Astrocyte of the spinal cord (primary cell): Measurements from ENCODE around the gene SLC1A3.

Experiments used
- DNase-seq: peaks from one replicate; pipeline ENCODE4 v3.0.0; 2011; ENCODE audit warnings: low read depth, low spot score
- H3K4me3 ChIP-seq: 2 replicates; pipeline ENCODE4 v1.5.1; 2011; ENCODE audit warnings: low read depth, mild to moderate bottlenecking, low read length, moderate library complexity
- CTCF ChIP-seq: IDR thresholded peaks from 2 replicates; pipeline ENCODE4 v1.5.1; 2012; ENCODE audit warnings: low read depth, mild to moderate bottlenecking, low read length, inconsistent platforms
- in situ Hi-C: cut with HindIII; loops from 2 replicates; pipeline ENCODE4 v1.10.0; 2017; ENCODE audit warnings: low sequenced_read_pairs

Gene SLC1A3

GRCh38 chr5:36704131-36704530, 97.7 kb downstream of the SLC1A3 start:
- TF ChIP-seq CTCF: no peak
- no peak overlapping the region for H3K4me3 ChIP-seq
- DNase-seq: no peak
- in situ Hi-C loops: no loop called here

- TF ChIP-seq CTCF: no peak
- in situ Hi-C loops: no loop called here
- no peak overlapping the region for H3K4me3 ChIP-seq
- no peak for DNase-seq
These were observed 98.6 kb downstream of the SLC1A3 start for GRCh38 chr5:36705055-36705454.

- no peak for DNase-seq
- TF ChIP-seq CTCF: no peak
- H3K4me3 ChIP-seq: no peak overlapping the region
- in situ Hi-C loops: no loop called here
These were observed 100.3 kb downstream of the SLC1A3 start for GRCh38 chr5:36706662-36707061.

GRCh38 chr5:36708996-36709395, 102.6 kb downstream of the SLC1A3 start:
- in situ Hi-C loops: no loop called here
- H3K4me3 ChIP-seq: no peak overlapping the region
- DNase-seq: no peak
- no peak for TF ChIP-seq CTCF

- DNase-seq: no peak
- no peak for TF ChIP-seq CTCF
- in situ Hi-C loops: no loop called here
These were observed 103.6 kb downstream of the SLC1A3 start for GRCh38 chr5:36710039-36710438.

GRCh38 chr5:36712706-36713105, 106.3 kb downstream of the SLC1A3 start:
- H3K4me3 ChIP-seq: no peak overlapping the region
- in situ Hi-C loops: no loop called here
- no peak for DNase-seq
- TF ChIP-seq CTCF: no peak

More at GRCh38 chr5:36710039-36710438, 103.6 kb downstream of the SLC1A3 start:
- H3K4me3 ChIP-seq: no peak overlapping the region

GRCh38 chr5:36713541-36713940, 107.1 kb downstream of the SLC1A3 start:
- in situ Hi-C loops: no loop called here
- no peak for DNase-seq
- H3K4me3 ChIP-seq: no peak overlapping the region
- no peak for TF ChIP-seq CTCF
